ENCODE measurements around the gene SARS1.

The SARS1 gene

DNA sequence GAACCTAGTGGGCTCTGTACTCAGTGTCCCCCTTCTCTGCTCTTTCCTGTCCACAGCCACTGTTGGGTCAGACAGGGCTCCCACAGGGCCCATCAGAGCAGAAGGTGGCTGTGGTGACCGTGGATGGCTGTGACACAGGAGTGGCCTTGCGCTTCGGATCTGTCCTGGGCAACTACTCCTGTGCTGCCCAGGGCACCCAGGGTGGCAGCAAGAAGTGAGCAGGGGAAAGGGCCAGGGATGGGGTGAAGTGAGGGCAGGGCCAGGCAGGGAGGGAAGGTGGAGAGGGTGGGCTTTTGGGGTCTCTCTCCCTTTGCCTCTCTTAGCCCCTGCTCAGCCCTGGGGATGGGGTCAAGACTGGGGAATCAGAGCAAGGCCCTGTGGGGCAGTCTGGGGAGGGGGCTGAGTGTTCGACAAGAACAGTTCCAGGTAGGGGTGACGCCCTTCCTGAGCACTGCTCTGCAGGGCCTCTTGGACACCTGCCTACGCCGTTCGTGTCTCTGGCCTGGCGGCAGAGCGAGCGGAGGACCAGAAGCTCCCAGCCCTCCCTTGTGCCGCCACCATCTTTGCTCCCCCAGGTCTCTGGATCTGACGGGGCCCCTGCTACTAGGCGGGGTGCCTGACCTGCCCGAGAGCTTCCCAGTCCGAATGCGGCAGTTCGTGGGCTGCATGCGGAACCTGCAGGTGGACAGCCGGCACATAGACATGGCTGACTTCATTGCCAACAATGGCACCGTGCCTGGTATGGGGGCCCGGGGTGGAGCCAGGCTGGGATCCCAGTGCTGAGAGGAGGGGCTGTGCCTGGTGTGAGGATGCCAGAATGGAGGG lies 48.7 kb downstream of the SARS1 start:
- no peak for DNase-seq (ENCODE audit: low read depth)

DNA sequence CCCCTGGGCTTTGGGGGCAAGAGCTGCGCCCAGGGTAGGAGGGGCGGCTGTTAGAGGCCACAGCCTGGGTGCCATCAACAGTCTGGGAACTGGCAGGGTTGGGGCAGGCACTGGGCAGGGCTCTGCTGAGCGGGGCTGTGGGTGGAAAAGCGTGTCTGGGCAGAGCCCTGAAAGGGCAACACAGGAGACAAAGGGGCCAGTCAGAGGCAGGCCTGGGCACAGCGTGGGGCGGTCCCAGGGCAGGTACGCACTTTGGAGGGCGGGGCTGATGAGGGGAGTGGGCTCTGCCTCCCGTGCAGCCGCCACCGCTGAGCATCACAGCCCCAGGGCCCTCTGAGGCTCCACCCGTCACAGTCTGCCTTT lies 49.5 kb downstream of the SARS1 start:
- DNase-seq (ENCODE audit: low read depth): no peak

DNA sequence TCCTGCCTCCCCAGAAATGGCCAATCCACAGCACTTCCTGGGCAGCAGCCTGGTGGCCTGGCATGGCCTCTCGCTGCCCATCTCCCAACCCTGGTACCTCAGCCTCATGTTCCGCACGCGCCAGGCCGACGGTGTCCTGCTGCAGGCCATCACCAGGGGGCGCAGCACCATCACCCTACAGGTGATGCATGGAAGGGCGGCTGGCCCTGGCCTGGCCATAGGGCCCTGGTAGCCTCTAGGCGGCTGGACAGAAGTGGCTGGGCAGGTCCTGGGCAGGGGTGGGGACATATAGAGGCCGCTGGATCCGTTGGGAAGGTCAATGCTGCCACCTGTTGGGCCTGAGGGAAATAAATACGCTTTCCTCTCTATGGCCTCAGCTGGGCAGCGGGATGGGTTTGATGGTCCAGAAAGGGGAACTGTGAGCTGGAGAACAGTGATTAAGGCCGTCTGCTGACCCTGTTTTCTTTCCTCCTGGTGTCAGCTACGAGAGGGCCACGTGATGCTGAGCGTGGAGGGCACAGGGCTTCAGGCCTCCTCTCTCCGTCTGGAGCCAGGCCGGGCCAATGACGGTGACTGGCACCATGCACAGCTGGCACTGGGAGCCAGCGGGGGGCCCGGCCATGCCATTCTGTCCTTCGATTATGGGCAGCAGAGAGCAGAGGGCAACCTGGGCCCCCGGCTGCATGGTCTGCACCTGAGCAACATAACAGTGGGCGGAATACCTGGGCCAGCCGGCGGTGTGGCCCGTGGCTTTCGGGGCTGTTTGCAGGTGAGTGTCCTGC lies 50.1 kb downstream of the SARS1 start:
- DNase-seq (ENCODE audit: low read depth): peak; percentile 70

DNA sequence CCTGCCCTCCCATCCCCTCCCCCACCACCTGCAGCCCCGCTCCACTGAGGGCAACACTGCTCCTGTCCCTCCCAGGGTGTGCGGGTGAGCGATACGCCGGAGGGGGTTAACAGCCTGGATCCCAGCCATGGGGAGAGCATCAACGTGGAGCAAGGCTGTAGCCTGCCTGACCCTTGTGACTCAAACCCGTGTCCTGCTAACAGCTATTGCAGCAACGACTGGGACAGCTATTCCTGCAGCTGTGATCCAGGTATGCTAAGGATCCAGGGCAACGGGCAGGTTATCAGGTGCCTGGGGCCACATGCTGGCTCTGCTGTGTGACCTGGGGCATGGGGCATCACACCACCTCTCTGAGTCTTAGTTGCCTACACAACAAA lies 50.6 kb downstream of the SARS1 start:
- no peak for DNase-seq (ENCODE audit: low read depth)

DNA sequence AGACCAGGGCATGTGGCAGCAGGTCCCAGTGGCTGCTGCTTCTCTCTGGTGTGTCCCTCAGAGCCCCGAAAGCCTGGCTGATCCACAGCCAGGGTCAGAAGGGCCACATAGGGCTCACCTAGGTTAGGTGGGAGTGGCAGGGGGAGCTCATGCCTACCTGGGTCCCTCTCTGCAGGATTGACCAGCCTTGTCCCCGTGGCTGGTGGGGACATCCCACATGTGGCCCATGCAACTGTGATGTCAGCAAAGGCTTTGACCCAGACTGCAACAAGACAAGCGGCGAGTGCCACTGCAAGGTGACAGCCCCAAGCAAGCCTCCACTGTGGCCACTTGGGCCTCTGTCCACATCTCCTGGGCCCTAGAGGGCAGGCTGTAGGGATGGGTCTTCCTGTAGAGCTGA lies 51.3 kb downstream of the SARS1 start:
- no peak for DNase-seq (ENCODE audit: low read depth)

DNA sequence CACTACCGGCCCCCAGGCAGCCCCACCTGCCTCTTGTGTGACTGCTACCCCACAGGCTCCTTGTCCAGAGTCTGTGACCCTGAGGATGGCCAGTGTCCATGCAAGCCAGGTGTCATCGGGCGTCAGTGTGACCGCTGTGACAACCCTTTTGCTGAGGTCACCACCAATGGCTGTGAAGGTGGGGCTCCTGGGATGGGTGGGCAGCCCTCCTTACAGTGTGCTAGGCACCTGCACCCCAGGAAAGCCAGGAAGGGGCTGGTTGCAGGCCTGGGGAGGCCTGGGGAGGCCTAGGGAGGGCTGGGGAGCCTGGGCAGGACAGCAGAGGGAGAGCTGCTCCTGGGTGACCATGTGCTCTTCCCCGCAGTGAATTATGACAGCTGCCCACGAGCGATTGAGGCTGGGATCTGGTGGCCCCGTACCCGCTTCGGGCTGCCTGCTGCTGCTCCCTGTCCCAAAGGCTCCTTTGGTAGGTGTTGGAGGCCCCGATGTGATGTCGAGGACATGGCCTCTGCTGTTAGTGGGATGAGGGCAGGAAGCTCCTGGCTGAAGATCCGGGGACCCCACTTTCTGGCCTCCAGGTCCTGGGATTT lies 52.1 kb downstream of the SARS1 start:
- no peak for DNase-seq (ENCODE audit: low read depth)

DNA sequence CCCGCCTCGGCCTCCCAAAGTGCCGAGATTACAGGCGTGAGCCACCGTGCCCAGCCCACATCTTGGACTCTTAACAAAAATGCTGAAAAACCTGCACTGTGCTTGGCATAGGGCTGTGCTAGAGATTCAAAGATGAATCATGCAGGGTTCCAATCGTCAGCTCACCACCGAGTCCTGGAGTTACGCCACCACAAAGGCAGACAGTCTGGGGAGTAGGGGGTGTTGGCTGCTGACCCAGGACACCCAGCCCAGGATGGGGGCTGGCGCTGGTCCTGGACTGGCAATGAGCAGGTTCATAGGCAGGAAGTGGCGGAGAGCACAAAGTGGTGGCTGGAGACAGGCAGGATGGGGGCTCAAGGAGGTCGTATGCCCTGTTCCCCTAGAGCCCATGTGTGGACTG lies 53.2 kb downstream of the SARS1 start:
- no peak for DNase-seq (ENCODE audit: low read depth)

DNA sequence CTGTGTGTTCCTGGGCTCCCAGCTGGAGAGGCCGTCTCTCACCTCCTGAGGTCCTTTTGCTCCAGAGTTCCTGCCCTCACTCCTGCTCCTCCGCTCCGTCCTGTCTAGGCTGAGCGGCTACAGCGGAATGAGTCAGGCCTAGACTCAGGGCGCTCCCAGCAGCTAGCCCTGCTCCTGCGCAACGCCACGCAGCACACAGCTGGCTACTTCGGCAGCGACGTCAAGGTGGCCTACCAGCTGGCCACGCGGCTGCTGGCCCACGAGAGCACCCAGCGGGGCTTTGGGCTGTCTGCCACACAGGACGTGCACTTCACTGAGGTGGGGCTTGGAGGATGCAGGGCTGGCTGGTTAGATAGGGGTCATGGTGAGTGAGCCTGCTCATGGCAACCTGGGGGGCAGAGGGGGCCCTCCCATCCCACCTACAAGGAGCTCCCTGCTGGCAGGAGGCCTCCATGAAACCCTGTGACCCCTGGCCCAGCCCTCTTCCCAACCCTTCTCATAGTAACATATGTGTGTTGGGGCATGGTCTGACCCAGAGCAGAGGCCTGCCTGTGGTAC lies 54.1 kb downstream of the SARS1 start:
- no peak for DNase-seq (ENCODE audit: low read depth)

DNA sequence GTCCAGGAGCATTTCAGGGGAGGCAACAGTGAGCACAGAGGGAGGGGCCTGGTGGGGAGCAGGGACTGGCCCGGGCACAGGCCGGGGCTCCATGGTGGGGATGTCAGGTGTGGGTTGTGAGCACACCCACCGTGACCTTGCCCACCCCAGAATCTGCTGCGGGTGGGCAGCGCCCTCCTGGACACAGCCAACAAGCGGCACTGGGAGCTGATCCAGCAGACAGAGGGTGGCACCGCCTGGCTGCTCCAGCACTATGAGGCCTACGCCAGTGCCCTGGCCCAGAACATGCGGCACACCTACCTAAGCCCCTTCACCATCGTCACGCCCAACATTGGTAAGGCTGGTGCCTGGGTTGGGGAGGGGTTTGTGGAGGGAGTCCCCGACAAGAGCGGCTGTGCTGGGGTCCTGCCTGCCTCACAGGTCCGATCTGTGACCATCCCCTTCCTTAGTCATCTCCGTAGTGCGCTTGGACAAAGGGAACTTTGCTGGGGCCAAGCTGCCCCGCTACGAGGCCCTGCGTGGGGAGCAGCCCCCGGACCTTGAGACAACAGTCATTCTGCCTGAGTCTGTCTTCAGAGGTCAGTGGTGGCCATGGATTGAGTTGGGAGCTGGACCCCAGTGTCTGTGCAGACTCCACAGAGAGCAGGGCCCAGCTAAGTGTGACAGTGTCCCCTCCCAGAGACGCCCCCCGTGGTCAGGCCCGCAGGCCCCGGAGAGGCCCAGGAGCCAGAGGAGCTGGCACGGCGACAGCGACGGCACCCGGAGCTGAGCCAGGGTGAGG lies 54.9 kb downstream of the SARS1 start:
- DNase-seq (ENCODE audit: low read depth): no peak

DNA sequence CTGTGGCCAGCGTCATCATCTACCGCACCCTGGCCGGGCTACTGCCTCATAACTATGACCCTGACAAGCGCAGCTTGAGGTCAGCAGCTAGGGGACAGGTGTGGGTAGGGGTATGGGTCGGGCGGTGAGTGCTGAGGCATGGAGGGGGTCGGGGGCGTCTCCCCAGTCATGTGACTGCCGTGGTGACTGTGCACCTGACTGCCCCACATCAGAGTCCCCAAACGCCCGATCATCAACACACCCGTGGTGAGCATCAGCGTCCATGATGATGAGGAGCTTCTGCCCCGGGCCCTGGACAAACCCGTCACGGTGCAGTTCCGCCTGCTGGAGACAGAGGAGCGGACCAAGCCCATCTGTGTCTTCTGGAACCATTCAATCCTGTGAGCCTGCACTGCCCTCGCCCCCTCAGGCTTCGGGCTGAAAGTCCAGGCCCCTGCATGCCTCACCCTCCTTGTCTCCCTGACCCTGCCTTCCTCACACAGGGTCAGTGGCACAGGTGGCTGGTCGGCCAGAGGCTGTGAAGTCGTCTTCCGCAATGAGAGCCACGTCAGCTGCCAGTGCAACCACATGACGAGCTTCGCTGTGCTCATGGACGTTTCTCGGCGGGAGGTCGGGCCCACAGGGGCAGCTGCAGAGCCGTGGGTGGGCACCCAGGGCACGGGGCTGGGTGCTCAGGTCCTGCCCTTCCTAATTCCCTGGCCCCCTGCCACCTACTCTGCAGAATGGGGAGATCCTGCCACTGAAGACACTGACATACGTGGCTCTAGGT lies 55.7 kb downstream of the SARS1 start:
- DNase-seq (ENCODE audit: low read depth): no peak

DNA sequence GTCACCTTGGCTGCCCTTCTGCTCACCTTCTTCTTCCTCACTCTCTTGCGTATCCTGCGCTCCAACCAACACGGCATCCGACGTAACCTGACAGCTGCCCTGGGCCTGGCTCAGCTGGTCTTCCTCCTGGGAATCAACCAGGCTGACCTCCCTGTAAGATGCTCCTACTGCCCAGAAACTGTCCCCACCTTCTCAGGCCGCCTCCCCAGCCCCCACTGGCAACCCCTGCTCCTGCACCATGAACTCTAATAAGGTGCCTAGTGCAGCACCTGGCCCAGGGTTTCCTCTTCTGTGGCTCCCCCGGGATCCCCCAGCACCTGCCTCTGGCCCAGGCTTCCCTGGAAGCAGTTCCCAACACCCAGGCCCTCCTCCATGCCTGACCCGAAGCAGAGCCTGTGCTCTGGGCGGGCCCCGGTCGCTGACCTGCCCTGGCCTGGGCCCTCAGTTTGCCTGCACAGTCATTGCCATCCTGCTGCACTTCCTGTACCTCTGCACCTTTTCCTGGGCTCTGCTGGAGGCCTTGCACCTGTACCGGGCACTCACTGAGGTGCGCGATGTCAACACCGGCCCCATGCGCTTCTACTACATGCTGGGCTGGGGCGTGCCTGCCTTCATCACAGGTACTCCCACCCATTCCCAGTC lies 56.4 kb downstream of the SARS1 start:
- no peak for DNase-seq (ENCODE audit: low read depth)

DNA sequence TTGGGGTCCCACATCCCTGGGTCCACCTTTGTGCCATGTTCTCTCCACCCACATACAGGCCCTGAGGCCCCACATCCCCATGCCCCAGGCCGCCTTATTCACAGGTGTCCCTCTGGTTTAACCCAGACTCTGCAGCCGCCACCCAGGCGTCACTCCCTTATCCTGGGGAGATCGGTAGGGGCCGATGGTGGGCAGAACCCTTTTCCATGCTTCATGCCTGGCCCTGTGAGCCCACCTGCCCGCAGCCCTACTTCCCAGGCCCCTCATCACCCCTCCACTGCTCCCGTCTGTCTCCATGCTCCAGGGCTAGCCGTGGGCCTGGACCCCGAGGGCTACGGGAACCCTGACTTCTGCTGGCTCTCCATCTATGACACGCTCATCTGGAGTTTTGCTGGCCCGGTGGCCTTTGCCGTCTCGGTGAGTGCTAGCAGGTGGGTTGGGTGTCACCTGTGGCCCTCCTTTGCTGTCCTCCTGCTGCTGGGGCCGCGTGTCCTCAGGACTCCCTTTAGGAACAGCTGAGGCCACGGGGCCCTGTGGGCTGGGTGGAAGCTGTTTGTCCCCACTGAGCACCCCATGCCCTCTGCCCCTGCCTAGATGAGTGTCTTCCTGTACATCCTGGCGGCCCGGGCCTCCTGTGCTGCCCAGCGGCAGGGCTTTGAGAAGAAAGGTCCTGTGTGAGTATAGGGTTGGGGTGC lies 57.1 kb downstream of the SARS1 start:
- DNase-seq (ENCODE audit: low read depth): no peak

DNA sequence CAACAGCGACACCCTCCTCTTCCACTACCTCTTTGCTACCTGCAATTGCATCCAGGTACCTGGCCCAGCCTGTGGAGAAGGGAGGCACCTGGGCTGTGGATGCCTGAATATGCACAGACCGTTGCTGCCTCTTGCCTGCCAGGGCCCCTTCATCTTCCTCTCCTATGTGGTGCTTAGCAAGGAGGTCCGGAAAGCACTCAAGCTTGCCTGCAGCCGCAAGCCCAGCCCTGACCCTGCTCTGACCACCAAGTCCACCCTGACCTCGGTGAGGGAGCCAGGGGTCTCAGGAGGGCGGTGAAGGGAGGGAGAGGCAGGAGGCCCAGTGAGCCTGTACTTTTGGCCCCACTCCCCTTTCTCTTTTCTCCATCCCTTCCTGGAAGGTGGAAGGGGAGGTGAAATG lies 57.7 kb downstream of the SARS1 start:
- no peak for DNase-seq (ENCODE audit: low read depth)

DNA sequence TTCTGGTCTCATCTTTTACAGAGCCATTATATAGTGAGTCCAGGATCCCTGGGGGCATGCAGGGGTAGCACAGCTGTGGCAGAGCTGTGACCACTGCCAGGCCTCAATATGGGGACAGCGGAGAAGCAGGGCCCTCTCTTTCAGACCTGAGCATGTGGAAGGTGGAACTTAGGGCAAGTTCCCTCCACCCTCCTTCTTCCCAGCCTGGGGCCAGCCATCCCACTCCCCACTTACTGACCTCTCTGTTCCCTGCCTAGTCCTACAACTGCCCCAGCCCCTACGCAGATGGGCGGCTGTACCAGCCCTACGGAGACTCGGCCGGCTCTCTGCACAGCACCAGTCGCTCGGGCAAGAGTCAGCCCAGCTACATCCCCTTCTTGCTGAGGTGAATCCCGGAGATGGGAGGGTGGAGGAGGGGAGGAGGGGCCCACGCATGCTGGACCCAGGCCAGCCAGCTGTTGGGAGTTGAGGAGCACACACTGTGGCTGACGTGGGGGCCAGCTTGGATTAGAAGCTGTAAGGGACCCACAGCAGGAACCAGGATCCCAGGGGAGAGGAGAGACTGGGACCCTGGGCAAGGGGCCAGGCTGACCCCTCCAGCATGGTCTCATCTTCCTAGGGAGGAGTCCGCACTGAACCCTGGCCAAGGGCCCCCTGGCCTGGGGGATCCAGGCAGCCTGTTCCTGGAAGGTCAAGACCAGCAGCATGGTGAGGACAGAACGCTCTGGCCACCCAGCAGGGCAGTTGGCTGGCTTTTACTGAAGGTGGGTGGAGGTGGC lies 58.5 kb downstream of the SARS1 start:
- DNase-seq (ENCODE audit: low read depth): no peak

DNA sequence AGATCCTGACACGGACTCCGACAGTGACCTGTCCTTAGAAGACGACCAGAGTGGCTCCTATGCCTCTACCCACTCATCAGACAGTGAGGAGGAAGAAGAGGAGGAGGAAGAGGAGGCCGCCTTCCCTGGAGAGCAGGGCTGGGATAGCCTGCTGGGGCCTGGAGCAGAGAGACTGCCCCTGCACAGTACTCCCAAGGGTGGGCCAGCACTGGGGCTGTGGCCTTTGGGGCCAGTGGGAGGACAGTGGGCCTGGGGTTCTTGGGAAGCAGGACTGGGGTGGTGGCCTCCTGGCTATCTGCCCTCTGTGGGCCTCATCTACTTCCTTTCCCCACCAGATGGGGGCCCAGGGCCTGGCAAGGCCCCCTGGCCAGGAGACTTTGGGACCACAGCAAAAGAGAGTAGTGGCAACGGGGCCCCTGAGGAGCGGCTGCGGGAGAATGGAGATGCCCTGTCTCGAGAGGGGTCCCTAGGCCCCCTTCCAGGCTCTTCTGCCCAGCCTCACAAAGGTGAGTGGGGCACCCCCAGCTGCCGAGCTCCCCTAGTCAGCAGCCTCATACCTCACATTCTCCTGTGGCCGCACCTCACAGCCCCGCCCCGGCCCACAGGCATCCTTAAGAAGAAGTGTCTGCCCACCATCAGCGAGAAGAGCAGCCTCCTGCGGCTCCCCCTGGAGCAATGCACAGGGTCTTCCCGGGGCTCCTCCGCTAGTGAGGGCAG lies 59.3 kb downstream of the SARS1 start:
- no peak for DNase-seq (ENCODE audit: low read depth)

DNA sequence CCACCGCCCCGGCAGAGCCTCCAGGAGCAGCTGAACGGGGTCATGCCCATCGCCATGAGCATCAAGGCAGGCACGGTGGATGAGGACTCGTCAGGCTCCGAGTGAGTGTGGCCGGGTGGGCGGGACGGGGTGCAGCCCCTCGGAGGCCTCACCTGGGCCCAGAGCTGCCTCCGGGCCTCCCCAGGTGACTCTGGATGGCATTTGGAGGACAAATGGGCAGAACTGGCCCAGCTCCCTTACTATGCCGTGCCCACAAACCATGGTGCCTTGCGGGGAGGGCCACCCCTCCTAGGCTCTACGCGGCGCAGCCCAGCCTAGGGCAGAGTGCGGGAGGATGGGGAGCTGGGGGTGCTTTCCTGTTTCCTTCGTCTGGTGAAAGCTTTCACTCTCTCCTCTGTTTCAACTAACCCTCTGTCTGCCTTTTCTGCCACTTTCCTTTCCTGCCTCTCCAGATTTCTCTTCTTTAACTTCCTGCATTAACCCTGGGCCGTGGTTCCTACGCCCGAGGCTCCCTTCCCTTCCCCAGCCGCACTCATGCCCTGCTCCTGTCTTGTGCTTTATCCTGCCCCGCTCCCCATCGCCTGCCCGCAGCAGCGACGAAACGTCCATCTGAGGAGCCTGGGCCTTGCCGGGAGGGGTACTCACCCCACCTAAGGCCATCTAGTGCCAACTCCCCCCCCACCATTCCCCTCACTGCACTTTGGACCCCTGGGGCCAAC lies 60.0 kb downstream of the SARS1 start:
- no peak for DNase-seq (ENCODE audit: low read depth)

DNA sequence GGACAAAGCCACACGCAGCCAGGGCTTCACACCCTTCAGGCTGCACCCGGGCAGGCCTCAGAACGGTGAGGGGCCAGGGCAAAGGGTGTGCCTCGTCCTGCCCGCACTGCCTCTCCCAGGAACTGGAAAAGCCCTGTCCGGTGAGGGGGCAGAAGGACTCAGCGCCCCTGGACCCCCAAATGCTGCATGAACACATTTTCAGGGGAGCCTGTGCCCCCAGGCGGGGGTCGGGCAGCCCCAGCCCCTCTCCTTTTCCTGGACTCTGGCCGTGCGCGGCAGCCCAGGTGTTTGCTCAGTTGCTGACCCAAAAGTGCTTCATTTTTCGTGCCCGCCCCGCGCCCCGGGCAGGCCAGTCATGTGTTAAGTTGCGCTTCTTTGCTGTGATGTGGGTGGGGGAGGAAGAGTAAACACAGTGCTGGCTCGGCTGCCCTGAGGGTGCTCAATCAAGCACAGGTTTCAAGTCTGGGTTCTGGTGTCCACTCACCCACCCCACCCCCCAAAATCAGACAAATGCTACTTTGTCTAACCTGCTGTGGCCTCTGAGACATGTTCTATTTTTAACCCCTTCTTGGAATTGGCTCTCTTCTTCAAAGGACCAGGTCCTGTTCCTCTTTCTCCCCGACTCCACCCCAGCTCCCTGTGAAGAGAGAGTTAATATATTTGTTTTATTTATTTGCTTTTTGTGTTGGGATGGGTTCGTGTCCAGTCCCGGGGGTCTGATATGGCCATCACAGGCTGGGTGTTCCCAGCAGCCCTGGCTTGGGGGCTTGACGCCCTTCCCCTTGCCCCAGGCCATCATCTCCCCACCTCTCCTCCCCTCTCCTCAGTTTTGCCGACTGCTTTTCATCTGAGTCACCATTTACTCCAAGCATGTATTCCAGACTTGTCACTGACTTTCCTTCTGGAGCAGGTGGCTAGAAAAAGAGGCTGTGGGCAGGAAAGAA lies 61.1 kb downstream of the SARS1 start:
- no peak for DNase-seq (ENCODE audit: low read depth)

Data from stimulated activated CD8-positive, alpha-beta memory T cell treated with anti-CD3 and anti-CD28 coated beads, Interleukin-4, amount 100 ng/mL, for 24 hours (primary cell).